Upper lobe of left lung (tissue), 6 donors: ENCODE measurements around the gene INPP5D. TPM values are rescaled to one million over a fixed set of nuclear protein-coding genes. Genes with fewer than 3 reads are reported as not detected.
"Not testable (repeated sequence)": the region's sequence is repeated elsewhere in the genome, so short reads cannot be mapped to it uniquely, and the experiment has no call there.

Source experiments
- ATAC-seq, 2 donors: fragments of 200-7000 bp; cut with Tn5 transposase; one replicate each; pipeline ENCODE4 v1.9.1; 2022; ENCODE audit warnings: mild to moderate bottlenecking in 2 of 2, moderate library complexity in 2 of 2; ENCODE audit not compliant: low FRiP score in 2 of 2
- DNase-seq, 2 donors: peaks; one replicate each; pipeline ENCODE4 v3.0.0-alpha.2; 2019 to 2020
- H3K27ac ChIP-seq, 4 donors: fragments of 200-600 bp; sonication (generic); one replicate each; pipeline ENCODE4 v1.5.1; 2016 to 2019
- H3K27me3 ChIP-seq, 4 donors: fragments of 200-600 bp; sonication (generic); one replicate each; pipeline ENCODE4 v1.5.1; 2017 to 2019
- H3K36me3 ChIP-seq, 4 donors: fragments of 200-600 bp; sonication (generic); one replicate each; pipeline ENCODE4 v1.5.1; 2016 to 2019
- H3K4me1 ChIP-seq, 4 donors: fragments of 200-600 bp; sonication (generic); one replicate each; pipeline ENCODE4 v1.5.1; 2018 to 2019
- H3K4me3 ChIP-seq, 4 donors: fragments of 200-600 bp; sonication (generic); one replicate each; pipeline ENCODE4 v1.5.1; 2017 to 2019; ENCODE audit warnings: mild to moderate bottlenecking in 2 of 4, moderate library complexity in 1 of 4
- H3K9me3 ChIP-seq, 4 donors: fragments of 200-600 bp; sonication (generic); one replicate each; pipeline ENCODE4 v1.5.1; 2018 to 2019
- CTCF ChIP-seq, 6 experiments: fragments of 450-650 bp in 4 of 6; fragments of 200-600 bp in 2 of 6; sonication (generic) in 2 of 6; IDR thresholded peaks; one replicate each; pipeline ENCODE4 v1.5.1; 2016 to 2019; ENCODE audit warnings: antibody characterized with exemption in 6 of 6
- EP300 ChIP-seq, 4 donors: sonication (generic); formaldehyde crosslinking; IDR thresholded peaks; one replicate each; pipeline ENCODE4 v1.5.1; 2017; ENCODE audit warnings: antibody characterized with exemption in 4 of 4, control low read depth in 2 of 4
- POLR2A ChIP-seq, 4 donors: fragments of 450-650 bp; IDR thresholded peaks; one replicate each; pipeline ENCODE4 v1.5.1; 2016 to 2017; ENCODE audit warnings: antibody characterized with exemption in 4 of 4, mild to moderate bottlenecking in 2 of 4
- POLR2AphosphoS5 ChIP-seq, 2 donors: sonication (generic); formaldehyde crosslinking; IDR thresholded peaks; one replicate each; pipeline ENCODE4 v1.5.1; 2017; ENCODE audit warnings: antibody characterized with exemption in 2 of 2
- WGBS, 2 donors: methylation state at CpG; one replicate each; pipeline ENCODE4 v1.1.5; 2017 to 2018; 5-methylcytosine and 5-hydroxymethylcytosine counted together
- total RNA-seq, 6 donors: library from RNA; depleted of rRNA in 4 of 6; stranded (reverse); fragments of >200 nt in 4 of 6; gene quantifications; one replicate each; pipeline versions ENCODE4 v1.1.0 to v1.2.1, GENCODE V29; 2016 to 2021
- donor health status: DM: no; HTN: no; CAD: no; lungs with moderate emphysema.
- donor health status: DM: no; HTN: yes; CAD: no; lungs with severe emphysema.

INPP5D gene
- total RNA-seq, 6 donors from 2014 or later = 17.6 to 243 (median 31.7) TPM

GRCh38 chr2:233198026-233198425, 137.9 kb downstream of the INPP5D start:
- ATAC-seq = no peak
- peaks cover 0 to 79% (median 36%) of the 10 kb centered on the region in 4 donors for H3K36me3 ChIP-seq

GRCh38 chr2:233199870-233200269, 139.7 kb downstream of the INPP5D start:
- Histone ChIP-seq H3K4me1 (no peaks in the 10 kb centered on the region), H3K4me3 (no peak overlapping the region), H3K9me3 (peaks cover 0 to 8% (median 0%) of the 10 kb centered on the region in 4 donors), H3K27ac (no peak overlapping the region), H3K27me3 (no peaks in the 10 kb centered on the region), H3K36me3 (peaks cover 4 to 87% (median 41%) of the 10 kb centered on the region in 4 donors)
- TF ChIP-seq CTCF (IDR thresholded peaks at IDR 0.05) (no peak), EP300 (IDR thresholded peaks at IDR 0.05) (no peak), POLR2A (IDR thresholded peaks at IDR 0.05) (no peak), POLR2AphosphoS5 (IDR thresholded peaks at IDR 0.05) (no peak)
- ATAC-seq (no peak), DNase-seq (no peak)
- 87 to 89% methylated on average over 10 of the region's 10 CpGs for WGBS, 2 donors

More at GRCh38 chr2:233198026-233198425, 137.9 kb downstream of the INPP5D start:
- TF ChIP-seq POLR2A (IDR thresholded peaks at IDR 0.05) (no peak), EP300 (IDR thresholded peaks at IDR 0.05) (no peak), POLR2AphosphoS5 (IDR thresholded peaks at IDR 0.05) (no peak), CTCF (IDR thresholded peaks at IDR 0.05) (no peak)
- Histone ChIP-seq H3K27me3 (no peaks in the 10 kb centered on the region), H3K4me1 (no peaks in the 10 kb centered on the region), H3K27ac (no peak overlapping the region), H3K4me3 (no peak overlapping the region), H3K9me3 (peaks cover 0 to 1% (median 0%) of the 10 kb centered on the region in 4 donors)
- WGBS, 2 donors = 90 to 91% methylated on average over 10 to 12 of the region's 12 CpGs
- DNase-seq = peak in 1 of 2 donors; percentile 36

- peaks cover 4 to 79% (median 35%) of the 10 kb centered on the region in 4 donors for H3K36me3 ChIP-seq
- H3K4me1 ChIP-seq, ATAC-seq, H3K27me3 ChIP-seq, H3K9me3 ChIP-seq, H3K4me3 ChIP-seq, H3K27ac ChIP-seq, DNase-seq: not testable (repeated sequence)
- 97 to 98% methylated on average over 5 of the region's 5 CpGs for whole genome bisulfite sequencing, 2 donors
Measured at GRCh38 chr2:233200790-233201189, 140.6 kb downstream of the INPP5D start.

- Histone ChIP-seq H3K4me1 (no peaks in the 10 kb centered on the region), H3K4me3 (no peak overlapping the region), H3K36me3 (peaks cover 4 to 75% (median 33%) of the 10 kb centered on the region in 4 donors), H3K9me3 (peaks cover 0 to 8% (median 0%) of the 10 kb centered on the region in 4 donors), H3K27ac (no peak overlapping the region), H3K27me3 (no peaks in the 10 kb centered on the region)
- ATAC-seq (no peak), DNase-seq (peak in 1 of 2 donors; percentile 29)
- WGBS, 2 donors = 94 to 96% methylated on average over 14 to 15 of the region's 15 CpGs
- no peak for TF ChIP-seq EP300 (IDR thresholded peaks at IDR 0.05)
- no peak for TF ChIP-seq CTCF (IDR thresholded peaks at IDR 0.05)
Measured at GRCh38 chr2:233201258-233202013, 141.3 kb downstream of the INPP5D start.

- ATAC-seq (peak in 1 of 2 donors; percentile 41), DNase-seq (no peak)
- WGBS, 2 donors = 73 to 75% methylated on average over 4 to 5 of the region's 5 CpGs
- H3K27ac ChIP-seq = no peak overlapping the region
- H3K4me3 ChIP-seq = no peak overlapping the region
- TF ChIP-seq POLR2AphosphoS5 (IDR thresholded peaks at IDR 0.05) (no peak), POLR2A (IDR thresholded peaks at IDR 0.05) (no peak), EP300 (IDR thresholded peaks at IDR 0.05) (no peak), CTCF (IDR thresholded peaks at IDR 0.05) (no peak)
- H3K36me3 ChIP-seq = peaks cover 4 to 75% (median 26%) of the 10 kb centered on the region in 4 donors
- no peaks in the 10 kb centered on the region for H3K4me1 ChIP-seq
- H3K27me3 ChIP-seq = no peaks in the 10 kb centered on the region
- peaks cover 0 to 8% (median 0%) of the 10 kb centered on the region in 4 donors for H3K9me3 ChIP-seq
Measured at GRCh38 chr2:233202531-233202944, 142.4 kb downstream of the INPP5D start.
